A673 (cell line): Measurements from ENCODE around the gene CADPS2. TPM values are rescaled to one million over a fixed set of nuclear protein-coding genes. Genes with fewer than 3 reads are reported as not detected.

Experiments
- BruUV-seq: library from RNA; stranded (reverse); fragments of 400-500 nt; replicated peaks from 2 replicates; lab custom pipeline; 2021; lab: Mats Ljungman, UMichigan
- CTCF ChIA-PET: fragments of 300-600 bp; sonication (Branson Sonifier 250); formaldehyde crosslinking; loops from one replicate; lab custom pipeline; 2022; ENCODE audit warnings: antibody characterized with exemption; lab: Charles Lee
- POLR2A ChIA-PET: fragments of 300-600 bp; sonication (Branson Sonifier 250); formaldehyde crosslinking; loops from one replicate; lab custom pipeline; 2022; ENCODE audit warnings: antibody characterized with exemption; ENCODE audit not compliant: low non-redundant PET; lab: Charles Lee
- DNase-seq: peaks from one replicate; pipeline ENCODE4 v3.0.0-alpha.2; 2015; ENCODE audit warnings: low spot score
- H3K27ac ChIP-seq: fragments of 200-600 bp; sonication (generic); 2 replicates; pipeline ENCODE4 v1.5.1; 2016; ENCODE audit warnings: mixed run types, low read depth, mild to moderate bottlenecking, mixed read lengths, antibody characterized with exemption, low read length; ENCODE audit not compliant: poor library complexity, severe bottlenecking
- H3K27me3 ChIP-seq: fragments of 200-600 bp; sonication (generic); replicated peaks from 2 replicates; pipeline ENCODE4 v1.6.1; 2017; ENCODE audit warnings: mixed run types, low read depth, mild to moderate bottlenecking, mixed read lengths, antibody characterized with exemption, low read length; ENCODE audit not compliant: insufficient read depth, poor library complexity
- H3K36me3 ChIP-seq: fragments of 200-600 bp; sonication (generic); 2 replicates; pipeline ENCODE4 v1.6.1; 2016; ENCODE audit warnings: mixed run types, mild to moderate bottlenecking, mixed read lengths, antibody characterized with exemption, low read length; ENCODE audit not compliant: insufficient read depth, poor library complexity, severe bottlenecking
- H3K4me1 ChIP-seq: fragments of 200-600 bp; sonication (generic); 2 replicates; pipeline ENCODE4 v1.6.1; 2017; ENCODE audit warnings: mixed run types, mild to moderate bottlenecking, mixed read lengths, antibody characterized with exemption, low read length; ENCODE audit not compliant: insufficient read depth, poor library complexity, severe bottlenecking
- H3K4me3 ChIP-seq: fragments of 200-600 bp; sonication (generic); 2 replicates; pipeline ENCODE4 v1.5.1; 2016; ENCODE audit warnings: low read depth, mixed run types, mild to moderate bottlenecking, mixed read lengths, low read length; ENCODE audit not compliant: poor library complexity, severe bottlenecking
- H3K9me3 ChIP-seq: fragments of 200-600 bp; sonication (generic); 2 replicates; pipeline ENCODE4 v1.6.1; 2016; ENCODE audit warnings: mixed run types, low read depth, mild to moderate bottlenecking, mixed read lengths, antibody characterized with exemption, low read length; ENCODE audit not compliant: poor library complexity, severe bottlenecking
- EZH2 ChIP-seq: fragments of 200-600 bp; sonication (generic); IDR thresholded peaks from 2 replicates; pipeline ENCODE4 v1.6.1; 2017; ENCODE audit warnings: borderline replicate concordance, low read depth, mild to moderate bottlenecking, mixed read lengths, antibody characterized with exemption, low read length; ENCODE audit not compliant: poor library complexity, severe bottlenecking
- intact Hi-C: fragments of 100-400 bp; cut with micrococcal nuclease; formaldehyde crosslinking; loops from one replicate; pipeline ENCODE4 v1.10.0; 2022; ENCODE audit not compliant: unreplicated experiment
- total RNA-seq: library from RNA; stranded (reverse); gene quantifications from 2 replicates; pipeline ENCODE4 v1.2.3, GENCODE V29; 2021
- TF ChIP-seq, protein P1 (sequence below): fragments of 300-800, 200-600 bp; sonication (generic); conservative IDR thresholded peaks from 2 replicates; pipeline ENCODE4 v1.5.1; 2017; ENCODE audit warnings: low read depth, mild to moderate bottlenecking, antibody characterized with exemption, low read length, moderate library complexity, mixed read lengths

The CADPS2 gene
- total RNA-seq, 1 experiment from 2014 or later = 81.3 TPM

- no peak for TF ChIP-seq EZH2
- TF ChIP-seq, protein P1, sequence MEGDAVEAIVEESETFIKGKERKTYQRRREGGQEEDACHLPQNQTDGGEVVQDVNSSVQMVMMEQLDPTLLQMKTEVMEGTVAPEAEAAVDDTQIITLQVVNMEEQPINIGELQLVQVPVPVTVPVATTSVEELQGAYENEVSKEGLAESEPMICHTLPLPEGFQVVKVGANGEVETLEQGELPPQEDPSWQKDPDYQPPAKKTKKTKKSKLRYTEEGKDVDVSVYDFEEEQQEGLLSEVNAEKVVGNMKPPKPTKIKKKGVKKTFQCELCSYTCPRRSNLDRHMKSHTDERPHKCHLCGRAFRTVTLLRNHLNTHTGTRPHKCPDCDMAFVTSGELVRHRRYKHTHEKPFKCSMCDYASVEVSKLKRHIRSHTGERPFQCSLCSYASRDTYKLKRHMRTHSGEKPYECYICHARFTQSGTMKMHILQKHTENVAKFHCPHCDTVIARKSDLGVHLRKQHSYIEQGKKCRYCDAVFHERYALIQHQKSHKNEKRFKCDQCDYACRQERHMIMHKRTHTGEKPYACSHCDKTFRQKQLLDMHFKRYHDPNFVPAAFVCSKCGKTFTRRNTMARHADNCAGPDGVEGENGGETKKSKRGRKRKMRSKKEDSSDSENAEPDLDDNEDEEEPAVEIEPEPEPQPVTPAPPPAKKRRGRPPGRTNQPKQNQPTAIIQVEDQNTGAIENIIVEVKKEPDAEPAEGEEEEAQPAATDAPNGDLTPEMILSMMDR = no peak
- no peak overlapping the region for H3K4me3 ChIP-seq
- CTCF ChIA-PET = interaction anchor here (1.2 kb wide), 1 partner anchor 11 kb away, joined by 8 read pairs; no protein-coding TSS in a partner anchor
- no peaks in the 10 kb centered on the region for H3K36me3 ChIP-seq
- H3K9me3 ChIP-seq = no peaks in the 10 kb centered on the region
- intact Hi-C loops = no loop called here
- no peak overlapping the region for H3K27ac ChIP-seq
- POLR2A ChIA-PET = no interaction called here
- no peak for DNase-seq
- no peaks in the 10 kb centered on the region for H3K27me3 ChIP-seq
- BruUV-seq = no TSS peak
- H3K4me1 ChIP-seq = no peaks in the 10 kb centered on the region
These were observed 469.9 kb downstream of the CADPS2 start for GRCh38 chr7:122416336-122416735.

- no peaks in the 10 kb centered on the region for H3K27me3 ChIP-seq
- no peaks in the 10 kb centered on the region for H3K9me3 ChIP-seq
- no peak overlapping the region for H3K27ac ChIP-seq
- ChIA-PET POLR2A (no interaction called here), CTCF (interaction anchor here (0.6 to 1.2 kb wide), 2 partner anchors 10 to 561 kb away, joined by 5 to 8 read pairs; no protein-coding TSS in a partner anchor)
- no peak for DNase-seq
- TF ChIP-seq EZH2 = no peak
- TF ChIP-seq, protein P1 = no peak
- no peaks in the 10 kb centered on the region for H3K36me3 ChIP-seq
- intact Hi-C loops = no loop called here
- BruUV-seq = no TSS peak
- no peaks in the 10 kb centered on the region for H3K4me1 ChIP-seq
- no peak overlapping the region for H3K4me3 ChIP-seq
These were observed 470.8 kb downstream of the CADPS2 start for GRCh38 chr7:122415510-122415909.

GRCh38 chr7:122413339-122413738 lies 472.9 kb downstream of the CADPS2 start:
- BruUV-seq = no TSS peak
- no peak overlapping the region for H3K4me3 ChIP-seq

More at GRCh38 chr7:122413339-122413738, 472.9 kb downstream of the CADPS2 start:
- H3K27me3 ChIP-seq = no peaks in the 10 kb centered on the region
- no peaks in the 10 kb centered on the region for H3K9me3 ChIP-seq
- H3K27ac ChIP-seq = no peak overlapping the region
- CTCF ChIA-PET = no interaction called here
- no peaks in the 10 kb centered on the region for H3K36me3 ChIP-seq
- POLR2A ChIA-PET = no interaction called here
- intact Hi-C loops = no loop called here
- no peaks in the 10 kb centered on the region for H3K4me1 ChIP-seq
- DNase-seq = no peak
- no peak for TF ChIP-seq EZH2
- TF ChIP-seq, protein P1 = no peak
